HepG2 (cell line): ENCODE data around the gene CDK5RAP2. TPM values are rescaled to one million over a fixed set of nuclear protein-coding genes. Genes with fewer than 3 reads are reported as not detected.

Experiments used
- ATAC-seq: fragments of 200-7000 bp; cut with Tn5 transposase; 3 replicates; pipeline ENCODE4 v1.9.1; 2020; ENCODE audit warnings: mild to moderate bottlenecking, moderate library complexity
- BruUV-seq: library from RNA; stranded (reverse); fragments of 400-500 nt; replicated peaks from 2 replicates; lab custom pipeline; 2021; lab: Mats Ljungman, UMichigan
- CTCF ChIA-PET: fragments of 300-600 bp; formaldehyde crosslinking; extraction: SDS; loops from one replicate; lab custom pipeline; 2021; ENCODE audit warnings: low total read pairs, inconsistent platforms, low intra/inter-chr PET ratio; lab: Yijun Ruan, JAX
- POLR2A ChIA-PET: fragments of 350-600 bp; sonication (Branson Sonifier 250); formaldehyde crosslinking; loops from one replicate; lab custom pipeline; 2020; ENCODE audit warnings: antibody characterized with exemption, inconsistent platforms; lab: Yijun Ruan, JAX
- DNase-seq: peaks from one replicate; pipeline ENCODE4 v3.0.0-alpha.2; 2015; ENCODE audit warnings: low spot score
- FAIRE-seq: peaks from 3 replicates; lab custom pipeline; 2011; peaks lifted over from hg19 to GRCh38; lab: Jason Lieb, UNC
- H2AFZ ChIP-seq: one replicate; pipeline ENCODE4 v1.6.1; 2011; ENCODE audit warnings: low read length, inconsistent platforms
- H3K27ac ChIP-seq: fragments of 300-600 bp; 3 replicates; pipeline ENCODE4 v1.8.0; 2011; ENCODE audit warnings: mixed run types, mild to moderate bottlenecking, mixed read lengths, low read length, inconsistent platforms; ENCODE audit not compliant: insufficient read depth; ENCODE audit errors: extremely low read length
- H3K27me3 ChIP-seq, 2 experiments: fragments of 200-600 bp in 1 of 2; 2 replicates in 1 of 2; 3 replicates in 1 of 2; pipeline versions ENCODE4 v1.6.0 to v1.8.0; 2011; ENCODE audit warnings: low read length in 2 of 2, mild to moderate bottlenecking in 2 of 2, moderate library complexity in 2 of 2, inconsistent platforms in 1 of 2; ENCODE audit not compliant: insufficient read depth in 2 of 2, control insufficient read depth in 1 of 2
- H3K36me3 ChIP-seq, 2 experiments: fragments of 200-600 bp in 1 of 2; replicated peaks in 1 of 2; 2 replicates in 1 of 2; 3 replicates in 1 of 2; pipeline versions ENCODE4 v1.5.1 to v1.8.0; 2011; ENCODE audit warnings: low read length in 2 of 2, inconsistent platforms in 1 of 2; ENCODE audit not compliant: insufficient read depth in 2 of 2, control insufficient read depth in 1 of 2
- H3K4me1 ChIP-seq: 2 replicates; pipeline ENCODE4 v1.5.1; 2012; ENCODE audit warnings: low read length, inconsistent platforms; ENCODE audit not compliant: insufficient read depth
- H3K4me2 ChIP-seq: 2 replicates; pipeline ENCODE4 v1.6.0; 2011; ENCODE audit warnings: low read depth, low read length, inconsistent platforms
- H3K4me3 ChIP-seq, 3 experiments: fragments of 200-600 bp in 1 of 3; sonication (generic), shearing (Covaris generic) in 1 of 3; replicated peaks in 1 of 3; 2 replicates each; pipeline ENCODE4 v1.5.1; 2011 to 2016; ENCODE audit warnings: low read length in 3 of 3, inconsistent platforms in 2 of 3, low read depth in 2 of 3, mild to moderate bottlenecking in 2 of 3, control low read depth in 1 of 3, mixed read lengths in 1 of 3; ENCODE audit not compliant: insufficient read depth in 1 of 3
- H3K79me2 ChIP-seq: one replicate; pipeline ENCODE4 v1.6.1; 2011; ENCODE audit warnings: low read length, inconsistent platforms; ENCODE audit not compliant: insufficient read depth
- H3K9ac ChIP-seq: 2 replicates; pipeline ENCODE4 v1.6.0; 2011; ENCODE audit warnings: mild to moderate bottlenecking, low read depth, low read length, inconsistent platforms; ENCODE audit not compliant: insufficient read depth
- H3K9me3 ChIP-seq: 2 replicates; pipeline ENCODE4 v1.5.1; 2012; ENCODE audit warnings: mild to moderate bottlenecking, low read length
- H4K20me1 ChIP-seq: 2 replicates; pipeline ENCODE4 v1.6.0; 2011; ENCODE audit warnings: inconsistent platforms, mild to moderate bottlenecking, low read length, moderate library complexity; ENCODE audit not compliant: insufficient read depth
- DPF2 ChIP-seq: sonication (generic); formaldehyde crosslinking; IDR thresholded peaks from 2 replicates; pipeline ENCODE4 v1.4.0; 2020; ENCODE audit warnings: mild to moderate bottlenecking, low read depth, missing genetic modification reagents, borderline replicate concordance
- FOXA3 ChIP-seq: IDR thresholded peaks from 2 replicates; pipeline ENCODE4 v1.6.1; 2016; ENCODE audit warnings: missing genetic modification reagents, missing compliant biosample characterization
- GABPB1 ChIP-seq: IDR thresholded peaks from 2 replicates; pipeline ENCODE4 v1.6.1; 2016; ENCODE audit warnings: mild to moderate bottlenecking, missing genetic modification reagents, moderate library complexity, missing compliant biosample characterization
- HOXA9 ChIP-seq: sonication (generic); formaldehyde crosslinking; IDR thresholded peaks from 2 replicates; pipeline ENCODE4 v1.8.1; 2022; ENCODE audit warnings: missing genetic modification reagents, mild to moderate bottlenecking, moderate library complexity, borderline replicate concordance
- KAT7 ChIP-seq: IDR thresholded peaks from 2 replicates; pipeline ENCODE4 v1.6.1; 2018; ENCODE audit warnings: borderline replicate concordance, missing compliant biosample characterization
- MAZ ChIP-seq, 2 experiments: sonication (generic) in 1 of 2; formaldehyde crosslinking in 1 of 2; IDR thresholded peaks; 2 replicates each; pipeline versions ENCODE4 v1.5.0 to v1.6.1; 2012 to 2020; ENCODE audit warnings: low read depth in 2 of 2, mild to moderate bottlenecking in 2 of 2, borderline replicate concordance in 1 of 2, improper control_type of control experiment in 1 of 2, low read length in 1 of 2, missing genetic modification reagents in 1 of 2, moderate library complexity in 1 of 2
- SIX4 ChIP-seq: sonication (generic); formaldehyde crosslinking; IDR thresholded peaks from 2 replicates; pipeline ENCODE4 v1.4.0; 2020; ENCODE audit warnings: missing genetic modification reagents
- ZBTB39 ChIP-seq: sonication (generic); formaldehyde crosslinking; IDR thresholded peaks from 2 replicates; pipeline ENCODE4 v1.5.0; 2020; ENCODE audit warnings: missing genetic modification reagents
- ZMYM3 ChIP-seq: sonication (generic); formaldehyde crosslinking; IDR thresholded peaks from 2 replicates; pipeline ENCODE4 v1.5.1; 2020; ENCODE audit warnings: mild to moderate bottlenecking, missing genetic modification reagents
- ZNF768 ChIP-seq: sonication (generic); formaldehyde crosslinking; IDR thresholded peaks from 2 replicates; pipeline ENCODE4 v1.4.0; 2020; ENCODE audit warnings: missing genetic modification reagents
- ZNF792 ChIP-seq: IDR thresholded peaks from 2 replicates; pipeline ENCODE4 v1.6.1; 2016
- WGBS: methylation state at CpG from one replicate; pipeline ENCODE4 v1.1.6; 2017; ENCODE audit warnings: low lambda C conversion rate; 5-methylcytosine and 5-hydroxymethylcytosine counted together
- in situ Hi-C: cut with HindIII; loops from 2 replicates; pipeline ENCODE4 v1.10.0; 2017; ENCODE audit warnings: low pct_unique_long_range_greater_than_20kb; ENCODE audit not compliant: extremely low pct_ligation_motif_present
- intact Hi-C: fragments of 100-400 bp; cut with micrococcal nuclease; formaldehyde crosslinking; loops from one replicate; pipeline ENCODE4 v1.10.0; 2022; ENCODE audit not compliant: unreplicated experiment
- polyA plus RNA-seq, 8 experiments: library from polyadenylated mRNA; depleted of rRNA in 3 of 8; stranded (reverse) in 7 of 8; unstranded in 1 of 8; fragments of >200 nt; fragmentation: Illumina TruSeq in 4 of 8; extraction: Trizol in 4 of 8; gene quantifications; 2 replicates each; pipeline versions ENCODE4 v1.2.1 to v1.2.3, GENCODE V29; 2011 to 2016; ENCODE audit warnings: low read depth in 4 of 8, missing spikeins in 1 of 8, mixed read lengths in 1 of 8; ENCODE audit not compliant: insufficient read depth in 1 of 8
- total RNA-seq, 5 experiments: library from RNA; depleted of rRNA; stranded (reverse); fragments of >200 nt; fragmentation: Illumina TruSeq; extraction: Trizol; gene quantifications; 2 replicates each; pipeline ENCODE4 v1.2.3, GENCODE V29; 2016; ENCODE audit warnings: low read depth in 1 of 5

The CDK5RAP2 gene
- total and polyA plus RNA-seq, 2 of the 13 experiments (the other 11 are each of a cell fraction or from before 2014, with no cell fraction given): 31.8 to 42.2 TPM

DNA sequence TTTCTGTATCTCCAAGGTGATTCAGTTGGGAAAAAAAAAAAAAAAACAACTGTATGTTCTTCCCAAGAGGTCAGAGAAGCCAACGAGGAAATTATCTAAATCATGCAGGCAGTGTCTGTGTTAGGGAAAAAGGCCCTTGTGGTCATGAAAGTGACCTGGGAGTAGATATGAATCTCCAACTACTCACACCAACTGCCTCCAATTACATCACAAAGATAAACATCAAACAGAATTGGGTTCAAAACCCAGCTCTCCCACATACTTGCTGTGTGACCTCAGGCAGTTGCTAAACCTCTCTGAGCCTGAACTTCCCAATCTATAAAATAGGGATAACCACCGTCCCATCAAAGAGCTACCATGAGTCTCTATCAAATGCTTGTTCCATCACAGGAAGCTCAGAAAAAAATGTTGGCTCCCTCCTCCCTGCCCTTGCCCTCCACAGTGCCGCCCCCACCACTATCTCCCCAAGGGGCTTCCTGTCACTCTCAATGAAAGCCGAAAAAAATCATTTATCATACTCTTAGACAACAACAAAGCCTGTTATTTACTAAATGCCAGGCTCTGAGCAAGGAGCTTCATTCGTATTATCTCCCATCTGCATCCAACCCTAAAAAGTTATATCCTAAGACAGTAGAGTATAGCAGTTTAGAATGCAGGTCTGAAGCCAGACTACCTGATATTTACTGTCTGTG is 42.9 kb downstream of the CDK5RAP2 start:
- Histone ChIP-seq H3K4me2 (no peak overlapping the region), H4K20me1 (no peaks in the 10 kb centered on the region), H3K27ac (no peak overlapping the region)
- in situ Hi-C loops: no loop called here
- peak; percentile 89; the same call in 1 of the 2 replicates for TF ChIP-seq ZNF768 (CRISPR knock-in tag)
- TF ChIP-seq ZMYM3: peak; percentile 61; the same call in 1 of the 2 replicates
- TF ChIP-seq MAZ (IDR thresholded peaks at IDR 0.05; ENCODE audit: borderline replicate concordance, low read depth, low read length): no peak
- no peak for TF ChIP-seq MAZ (CRISPR knock-in tag; IDR thresholded peaks at IDR 0.05; ENCODE audit: low read depth)
- TF ChIP-seq, all 625 proteins: peak for 2
- Histone ChIP-seq H3K36me3 (peaks cover 17 to 75% of the 10 kb centered on the region in 2 experiments), H3K4me3 (no peak overlapping the region), H3K4me1 (peaks cover 30% of the 10 kb centered on the region), H3K79me2 (no peaks in the 10 kb centered on the region), H3K9me3 (no peaks in the 10 kb centered on the region), H3K9ac (no peak overlapping the region), H3K27me3 (no peaks in the 10 kb centered on the region), H2AFZ (no peak overlapping the region)
- no peak for ATAC-seq
- no TSS peak for BruUV-seq
- DNase-seq: no peak
- FAIRE-seq: no peak
- ChIA-PET CTCF (no interaction called here), POLR2A (interaction anchor here (1.6 kb wide), 1 partner anchor 34 kb away, joined by 10 read pairs; no protein-coding TSS in a partner anchor)
- intact Hi-C loops: loop anchor here (5.0 to 10.0 kb wide), 2 partner anchors 35 to 78 kb away; no protein-coding TSS in a partner anchor
- 96% methylated on average over 5 of the region's 5 CpGs for WGBS

DNA sequence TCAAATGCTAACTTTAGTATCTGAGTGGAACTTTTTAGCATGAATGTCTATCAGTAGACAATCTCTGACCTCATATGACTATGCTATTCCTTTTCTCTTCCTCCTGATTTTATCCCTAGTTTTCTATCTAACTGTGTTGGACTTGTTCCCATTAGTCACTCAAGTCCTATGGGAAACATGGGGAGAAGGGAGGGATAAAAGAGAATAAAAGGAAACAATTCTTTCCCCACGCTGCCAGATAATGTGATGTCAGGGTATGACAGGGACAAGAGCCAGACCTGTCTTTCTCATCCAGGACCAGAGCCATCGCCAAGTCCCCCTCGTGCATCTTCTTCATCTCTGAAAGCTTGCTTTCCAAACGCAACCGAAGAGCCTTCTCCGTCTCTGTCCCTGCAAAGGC is 43.9 kb downstream of the CDK5RAP2 start:
- peaks cover 21 to 79% of the 10 kb centered on the region in 2 experiments for H3K36me3 ChIP-seq
- BruUV-seq: no TSS peak
- peaks cover 30% of the 10 kb centered on the region for H3K4me1 ChIP-seq
- FAIRE-seq (no peak), DNase-seq (no peak), ATAC-seq (no peak)
- TF ChIP-seq ZNF792 (CRISPR knock-in tag): no peak
- TF ChIP-seq DPF2: no peak
- TF ChIP-seq SIX4 (CRISPR knock-in tag): no peak
- no peak for TF ChIP-seq ZBTB39 (CRISPR knock-in tag)
- TF ChIP-seq KAT7 (CRISPR knock-in tag): no peak
- no peak for TF ChIP-seq HOXA9
- no peak for TF ChIP-seq FOXA3 (CRISPR knock-in tag)
- TF ChIP-seq GABPB1 (CRISPR knock-in tag): no peak
- 97% methylated on average over 6 of the region's 6 CpGs for WGBS
- CTCF ChIA-PET: no interaction called here
- no peaks in the 10 kb centered on the region for H3K27me3 ChIP-seq
- H3K9ac ChIP-seq: no peak overlapping the region
- in situ Hi-C loops: no loop called here
- intact Hi-C loops: loop anchor here (5.0 to 10.0 kb wide), 2 partner anchors 36 to 79 kb away; no protein-coding TSS in a partner anchor
- H3K79me2 ChIP-seq: no peaks in the 10 kb centered on the region
- no peaks in the 10 kb centered on the region for H3K9me3 ChIP-seq
- H3K4me2 ChIP-seq: no peak overlapping the region
- no peaks in the 10 kb centered on the region for H4K20me1 ChIP-seq
- no peak overlapping the region for H3K4me3 ChIP-seq
- no peak overlapping the region for H2AFZ ChIP-seq
- H3K27ac ChIP-seq: no peak overlapping the region
- POLR2A ChIA-PET: no interaction called here
